Adrenal gland (tissue), 12 donors: ENCODE measurements around the gene EYS. TPM values are rescaled to one million over a fixed set of nuclear protein-coding genes. Genes with fewer than 3 reads are reported as not detected.

ENCODE experiments used
- DNase-seq, 7 donors: peaks; one replicate each; pipeline ENCODE4 v3.0.0-alpha.2; 2019 to 2020
- H3K27ac ChIP-seq, 5 donors: fragments of 200-600 bp; sonication (generic) in 4 of 5; 1 replicate in 3 of 5; 2 replicates in 2 of 5; pipeline versions ENCODE4 v1.5.1 to v1.8.0; 2016 to 2020; ENCODE audit warnings: mild to moderate bottlenecking in 1 of 5
- H3K27me3 ChIP-seq: fragments of 200-600 bp; 2 replicates; pipeline ENCODE4 v1.8.0; 2021
- H3K36me3 ChIP-seq, 2 donors: fragments of 200-600 bp; replicated peaks in 1 of 2; 1 replicate in 1 of 2; 2 replicates in 1 of 2; pipeline versions ENCODE4 v1.5.1 to v1.8.0; 2018 to 2022
- H3K4me1 ChIP-seq, 2 donors: fragments of 200-600 bp; replicated peaks in 1 of 2; 1 replicate in 1 of 2; 2 replicates in 1 of 2; pipeline versions ENCODE4 v1.5.1 to v1.8.0; 2018 to 2021
- H3K4me3 ChIP-seq, 4 donors: fragments of 200-600 bp; sonication (generic) in 3 of 4; one replicate each; pipeline ENCODE4 v1.5.1; 2016 to 2018
- H3K9me3 ChIP-seq, 3 donors: fragments of 200-600 bp; sonication (generic) in 1 of 3; replicated peaks in 1 of 3; 1 replicate in 2 of 3; 2 replicates in 1 of 3; pipeline versions ENCODE4 v1.5.1 to v1.8.0; 2016 to 2021
- POLR2A ChIP-seq, 2 donors: fragments of 450-650 bp; IDR thresholded peaks; one replicate each; pipeline ENCODE4 v1.6.1; 2017; ENCODE audit warnings: antibody characterized with exemption in 2 of 2, mild to moderate bottlenecking in 2 of 2, moderate library complexity in 1 of 2
- WGBS, 4 donors: extraction: QIAGEN DNeasy Blood & Tissue Kit in 2 of 4; methylation state at CpG; one replicate each; pipeline versions ENCODE4 v1.1.5 to v1.1.7; 2013 to 2017; 5-methylcytosine and 5-hydroxymethylcytosine counted together
- intact Hi-C, 2 donors: fragments of 100-400 bp; cut with DNase I; formaldehyde crosslinking; loops; one replicate each; pipeline versions ENCODE4 v1.14.1 to v1.15.0; 2022 to 2023
- polyA plus RNA-seq, 3 donors: library from polyadenylated mRNA; stranded (reverse); fragments of 200-250 nt in 2 of 3; fragments of 350-450 nt in 1 of 3; fragmentation: Illumina TruSeq in 1 of 3; extraction: RNeasy Lipid Tissue Mini Kit (QIAGEN cat#74804) in 1 of 3; gene quantifications; one replicate each; pipeline ENCODE4 v1.2.3, GENCODE V29; 2013 to 2014
- total RNA-seq, 9 donors: library from RNA; depleted of rRNA in 4 of 9; stranded (reverse); fragments of >200 nt in 4 of 9; fragments of 120-200 nt in 1 of 9; fragmentation: NEBNext Ultra II Directional in 1 of 9; extraction: Animal tissue kit (Norgen Biotek cat#: 25700) in 1 of 9; gene quantifications; one replicate each; pipeline versions ENCODE4 v1.1.0 to v1.2.4, GENCODE V29; 2013 to 2023
- TF ChIP-seq, protein P1 (sequence below), 6 experiments: fragments of 450-650 bp in 4 of 6; fragments of 200-600 bp in 2 of 6; sonication (generic) in 1 of 6; IDR thresholded peaks; 1 replicate in 5 of 6; 2 replicates in 1 of 6; pipeline versions ENCODE4 v1.5.1 to v1.8.0; 2016 to 2021; ENCODE audit warnings: antibody characterized with exemption in 6 of 6, mild to moderate bottlenecking in 2 of 6, moderate library complexity in 1 of 6
- donor health status: healthy with polysubstance abuse.
- donor health status: Bipolar disorder and iron deficiency.
- donor health status: DM: yes; HTN: yes; CAD: no.
- donor health status: DM: no; HTN: no; CAD: no.
- donor health status: DM: no; HTN: no; CAD: no.
- donor health status: DM: yes; HTN: yes; CAD: no.

The EYS gene
- total and polyA plus RNA-seq, 12 donors: 0.03 to 3.1 (median 0.18) TPM; not detected in 7

DNA sequence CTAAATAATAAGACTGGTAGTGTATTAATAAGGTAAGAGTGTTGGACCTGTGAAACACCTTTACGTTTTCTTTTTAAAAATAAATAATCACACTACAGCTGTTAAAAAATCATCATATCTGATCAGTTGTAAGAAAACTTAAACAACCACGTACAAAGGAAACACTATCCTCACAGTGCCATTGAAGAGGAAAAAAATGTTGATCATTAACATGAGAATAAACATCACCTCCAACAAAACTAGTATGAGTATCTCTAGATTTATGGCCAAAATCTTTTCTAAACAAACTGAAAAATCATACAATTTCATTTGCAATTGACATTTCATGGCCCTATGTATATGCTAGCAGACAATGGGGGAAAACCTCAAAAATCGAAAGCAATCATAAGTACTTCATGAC is 590 bp downstream of the EYS start:
- intact Hi-C loops: no loop called here
- no peak for DNase-seq
- no peaks in the 10 kb centered on the region for H3K27me3 ChIP-seq

DNA sequence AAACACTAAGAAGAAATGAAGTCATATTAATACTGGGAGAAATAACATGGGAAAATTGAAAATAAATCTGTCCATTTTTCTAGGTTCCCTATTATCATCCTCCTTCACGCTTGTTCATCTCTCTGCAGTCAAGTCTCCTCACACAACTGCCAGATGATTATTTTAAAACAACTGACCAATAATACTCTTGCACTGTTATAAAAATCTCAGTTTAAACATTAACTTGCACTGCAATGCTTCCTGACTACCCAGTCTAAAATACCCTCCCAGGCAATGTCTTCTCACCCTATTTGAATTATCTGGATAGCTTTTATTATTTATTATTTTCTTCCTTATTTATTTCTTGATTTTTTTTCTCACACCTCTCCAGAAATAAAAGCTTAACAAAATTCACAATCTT is 5.7 kb downstream of the EYS start:
- no peaks in the 10 kb centered on the region for H3K4me1 ChIP-seq
- H3K4me3 ChIP-seq: no peak overlapping the region
- no peak for DNase-seq
- 79 to 92% (median 88%) methylated on average over 1 of the region's 1 CpG for WGBS, 4 donors
- no peaks in the 10 kb centered on the region for H3K27me3 ChIP-seq
- no peaks in the 10 kb centered on the region for H3K9me3 ChIP-seq
- no peak overlapping the region for H3K27ac ChIP-seq
- no peak for TF ChIP-seq POLR2A (IDR thresholded peaks at IDR 0.05)
- TF ChIP-seq, protein P1, sequence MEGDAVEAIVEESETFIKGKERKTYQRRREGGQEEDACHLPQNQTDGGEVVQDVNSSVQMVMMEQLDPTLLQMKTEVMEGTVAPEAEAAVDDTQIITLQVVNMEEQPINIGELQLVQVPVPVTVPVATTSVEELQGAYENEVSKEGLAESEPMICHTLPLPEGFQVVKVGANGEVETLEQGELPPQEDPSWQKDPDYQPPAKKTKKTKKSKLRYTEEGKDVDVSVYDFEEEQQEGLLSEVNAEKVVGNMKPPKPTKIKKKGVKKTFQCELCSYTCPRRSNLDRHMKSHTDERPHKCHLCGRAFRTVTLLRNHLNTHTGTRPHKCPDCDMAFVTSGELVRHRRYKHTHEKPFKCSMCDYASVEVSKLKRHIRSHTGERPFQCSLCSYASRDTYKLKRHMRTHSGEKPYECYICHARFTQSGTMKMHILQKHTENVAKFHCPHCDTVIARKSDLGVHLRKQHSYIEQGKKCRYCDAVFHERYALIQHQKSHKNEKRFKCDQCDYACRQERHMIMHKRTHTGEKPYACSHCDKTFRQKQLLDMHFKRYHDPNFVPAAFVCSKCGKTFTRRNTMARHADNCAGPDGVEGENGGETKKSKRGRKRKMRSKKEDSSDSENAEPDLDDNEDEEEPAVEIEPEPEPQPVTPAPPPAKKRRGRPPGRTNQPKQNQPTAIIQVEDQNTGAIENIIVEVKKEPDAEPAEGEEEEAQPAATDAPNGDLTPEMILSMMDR (IDR thresholded peaks at IDR 0.05): no peak
- intact Hi-C loops: no loop called here
- no peaks in the 10 kb centered on the region for H3K36me3 ChIP-seq

More for the DNA sequence above, 590 bp downstream of the EYS start:
- 76 to 86% (median 79%) methylated on average over 3 of the region's 3 CpGs for WGBS, 4 donors
- TF ChIP-seq, protein P1 (IDR thresholded peaks at IDR 0.05): no peak
- TF ChIP-seq POLR2A (IDR thresholded peaks at IDR 0.05): no peak
- Histone ChIP-seq H3K4me3 (no peak overlapping the region), H3K36me3 (no peaks in the 10 kb centered on the region), H3K4me1 (no peaks in the 10 kb centered on the region), H3K27ac (no peak overlapping the region), H3K9me3 (no peaks in the 10 kb centered on the region)

DNA sequence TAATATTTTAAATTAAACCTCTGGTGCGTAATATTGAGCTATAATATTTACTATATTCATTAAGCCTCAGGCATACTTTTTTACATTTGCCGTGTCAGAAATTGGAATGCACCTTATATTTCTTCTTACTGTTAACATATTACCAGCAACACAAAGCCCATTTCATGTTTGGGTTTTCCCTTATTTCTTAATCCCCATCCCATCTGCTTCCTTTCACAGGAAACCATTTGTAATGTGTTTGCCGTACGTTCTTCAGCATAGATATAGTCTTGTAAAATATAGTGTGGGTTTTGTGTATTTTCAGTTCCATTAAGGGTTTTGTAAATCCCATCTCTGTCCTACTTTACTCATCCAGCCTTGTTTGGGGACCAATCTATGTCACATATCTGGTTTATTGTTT is 6.5 kb downstream of the EYS start:
- no peaks in the 10 kb centered on the region for H3K9me3 ChIP-seq
- H3K4me3 ChIP-seq: no peak overlapping the region
- intact Hi-C loops: no loop called here
- 66 to 78% (median 74%) methylated on average over 4 of the region's 4 CpGs for WGBS, 4 donors
- H3K36me3 ChIP-seq: no peaks in the 10 kb centered on the region
- H3K4me1 ChIP-seq: no peaks in the 10 kb centered on the region
- TF ChIP-seq POLR2A (IDR thresholded peaks at IDR 0.05): no peak
- TF ChIP-seq, protein P1 (IDR thresholded peaks at IDR 0.05): no peak
- H3K27ac ChIP-seq: no peak overlapping the region
- DNase-seq: no peak
- no peaks in the 10 kb centered on the region for H3K27me3 ChIP-seq

DNA sequence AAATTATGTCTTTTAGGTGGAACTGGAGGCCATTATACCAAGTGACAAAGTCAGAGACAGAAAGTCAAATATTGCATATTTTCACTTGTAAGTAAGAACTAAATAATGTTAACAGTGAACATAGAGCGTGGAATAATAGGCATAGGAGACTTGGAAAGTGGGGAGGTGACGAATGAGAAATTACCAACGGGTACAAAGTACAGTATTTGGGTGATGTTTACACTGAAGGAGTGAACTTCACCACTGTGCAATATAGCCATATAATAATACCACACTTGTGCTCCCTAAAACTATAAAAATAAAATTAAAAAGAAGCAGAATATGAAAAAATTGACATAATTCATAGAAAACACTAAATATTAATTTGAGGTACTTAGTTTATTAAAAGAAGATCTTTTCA is 14.9 kb downstream of the EYS start:
- DNase-seq: no peak
- H3K4me3 ChIP-seq: no peak overlapping the region
- TF ChIP-seq, protein P1 (IDR thresholded peaks at IDR 0.05): no peak
- TF ChIP-seq POLR2A (IDR thresholded peaks at IDR 0.05): no peak
- intact Hi-C loops: no loop called here
- no peak overlapping the region for H3K27ac ChIP-seq
- H3K9me3 ChIP-seq: no peaks in the 10 kb centered on the region
- 71 to 94% (median 85%) methylated on average over 3 of the region's 3 CpGs for WGBS, 4 donors
- H3K4me1 ChIP-seq: no peaks in the 10 kb centered on the region
- H3K36me3 ChIP-seq: no peaks in the 10 kb centered on the region
- no peaks in the 10 kb centered on the region for H3K27me3 ChIP-seq
